ENCODE results near the gene TEP1. TPM values are rescaled to one million over a fixed set of nuclear protein-coding genes. Genes with fewer than 3 reads are reported as not detected.

The TEP1 gene
- total RNA-seq: 14.8 TPM
- 10 to 100 TPM; 12.2 to 18.5 (median 15.8) TPM for polyA plus RNA-seq (ENCODE audit: insufficient read depth in 1 of 8, insufficient read length in 8 of 8, low replicate concordance in 1 of 8)
- long read RNA-seq, donor 1: 0 reads
- long read RNA-seq, donor 2: 0 reads
- long read RNA-seq, donor 3: 0 reads
- long read RNA-seq, donor 4: 0 reads
- long read RNA-seq, donor 5: 0 reads
- long read RNA-seq, donor 6: 0 reads
- long read RNA-seq, donor 7: 0 reads
- long read RNA-seq, donor 8, partial matches to known transcripts: 0 of 1 reads
- long read RNA-seq, donor 8, other reads (novel, unspliced or antisense): 0 of 1 reads
- long read RNA-seq, donor 9, partial matches to known transcripts: 0 of 1 reads
- long read RNA-seq, donor 9, other reads (novel, unspliced or antisense): 0 of 1 reads
- long read RNA-seq, donor 10: 0 reads
- long read RNA-seq, donor 11, partial matches to known transcripts: 0 of 1 reads
- long read RNA-seq, donor 11, other reads (novel, unspliced or antisense): 0 of 1 reads

GRCh38 chr14:20412876-20413743 is at the start of gene TEP1:
TEP1 (minus strand) TSS chr14:20413501; CDS start chr14:20408439, 5,062 bp downstream.
- Histone ChIP-seq H3K9me3 (replicated peaks; ENCODE audit: control insufficient read depth, low read depth, low read length) (no peaks in the 10 kb centered on the region), H3K4me3 (ENCODE audit: low read length) (peak within 1 kb of the TSS; percentile 92), H3K27ac (ENCODE audit: low read length) (peak within 1 kb of the TSS; percentile 99), H3K27me3 (ENCODE audit: control insufficient read depth, insufficient read depth, low read length) (no peaks in the 10 kb centered on the region), H3K4me1 (ENCODE audit: control insufficient read depth, insufficient read depth, low read length) (peaks cover 11% of the 10 kb centered on the region), H3K36me3 (ENCODE audit: control insufficient read depth, insufficient read depth, low read length) (peaks cover 3% of the 10 kb centered on the region)
- under 1% methylated on average over 27 of the region's 43 CpGs for WGBS (ENCODE audit: insufficient coverage)
- peak; percentile 92 for DNase-seq

- Histone ChIP-seq H3K36me3 (ENCODE audit: control insufficient read depth, insufficient read depth, low read length) (peaks cover 39% of the 10 kb centered on the region), H3K4me1 (ENCODE audit: control insufficient read depth, insufficient read depth, low read length) (peaks cover 17% of the 10 kb centered on the region)
- WGBS (ENCODE audit: insufficient coverage): under 1% methylated on average over 64 of the region's 67 CpGs
Measured at GRCh38 chr14:20461225-20462141, 48.2 kb upstream of the TEP1 start, which contains the start of gene PIP4P1. PIP4P1 (minus strand) TSS chr14:20461434; CDS start chr14:20461325, 109 bp downstream.

GRCh38 chr14:20460458-20461224 is 47.3 kb upstream of the TEP1 start:
- Histone ChIP-seq H3K27me3 (ENCODE audit: control insufficient read depth, insufficient read depth, low read length) (peaks cover under 1% of the 10 kb centered on the region), H3K36me3 (ENCODE audit: control insufficient read depth, insufficient read depth, low read length) (peaks cover 42% of the 10 kb centered on the region), H3K4me1 (ENCODE audit: control insufficient read depth, insufficient read depth, low read length) (peaks cover 22% of the 10 kb centered on the region), H3K4me3 (ENCODE audit: low read length) (peak overlapping the region; percentile 86), H3K9me3 (replicated peaks; ENCODE audit: control insufficient read depth, low read depth, low read length) (no peaks in the 10 kb centered on the region), H3K27ac (ENCODE audit: low read length) (peak overlapping the region; percentile 89)
- 5% methylated on average over 24 of the region's 32 CpGs for WGBS (ENCODE audit: insufficient coverage)
- DNase-seq: peak; percentile 31

More at GRCh38 chr14:20461225-20462141, 48.2 kb upstream of the TEP1 start, which contains the start of gene PIP4P1:
- no peaks in the 10 kb centered on the region for H3K9me3 ChIP-seq (replicated peaks; ENCODE audit: control insufficient read depth, low read depth, low read length)
- peak within 1 kb of the TSS; percentile 86 for H3K4me3 ChIP-seq (ENCODE audit: low read length)
- DNase-seq: peak; percentile 100
- H3K27ac ChIP-seq (ENCODE audit: low read length): peak within 1 kb of the TSS; percentile 93
- H3K27me3 ChIP-seq (ENCODE audit: control insufficient read depth, insufficient read depth, low read length): peaks cover 3% of the 10 kb centered on the region

GRCh38 chr14:20458031-20458789 is 44.9 kb upstream of the TEP1 start:
- no peak for DNase-seq
- WGBS (ENCODE audit: insufficient coverage): 60% methylated on average over 3 of the region's 8 CpGs
- peaks cover 42% of the 10 kb centered on the region for H3K36me3 ChIP-seq (ENCODE audit: control insufficient read depth, insufficient read depth, low read length)
- no peaks in the 10 kb centered on the region for H3K9me3 ChIP-seq (replicated peaks; ENCODE audit: control insufficient read depth, low read depth, low read length)
- peaks cover 29% of the 10 kb centered on the region for H3K4me1 ChIP-seq (ENCODE audit: control insufficient read depth, insufficient read depth, low read length)
- H3K27ac ChIP-seq (ENCODE audit: low read length): no peak overlapping the region
- H3K4me3 ChIP-seq (ENCODE audit: low read length): no peak overlapping the region
- no peaks in the 10 kb centered on the region for H3K27me3 ChIP-seq (ENCODE audit: control insufficient read depth, insufficient read depth, low read length)

GRCh38 chr14:20456971-20457370 is 43.7 kb upstream of the TEP1 start:
- 96% methylated on average over 11 of the region's 13 CpGs for WGBS (ENCODE audit: insufficient coverage)

GRCh38 chr14:20455355-20456300 is 42.3 kb upstream of the TEP1 start:
- H3K36me3 ChIP-seq (ENCODE audit: control insufficient read depth, insufficient read depth, low read length): peaks cover 49% of the 10 kb centered on the region
- WGBS (ENCODE audit: insufficient coverage): 1% methylated on average over 28 of the region's 39 CpGs
- peaks cover 25% of the 10 kb centered on the region for H3K4me1 ChIP-seq (ENCODE audit: control insufficient read depth, insufficient read depth, low read length)
- no peak for DNase-seq
- peak overlapping the region; percentile 92 for H3K4me3 ChIP-seq (ENCODE audit: low read length)
- no peaks in the 10 kb centered on the region for H3K9me3 ChIP-seq (replicated peaks; ENCODE audit: control insufficient read depth, low read depth, low read length)
- peak overlapping the region; percentile 94 for H3K27ac ChIP-seq (ENCODE audit: low read length)
- H3K27me3 ChIP-seq (ENCODE audit: control insufficient read depth, insufficient read depth, low read length): no peaks in the 10 kb centered on the region

More at GRCh38 chr14:20456971-20457370, 43.7 kb upstream of the TEP1 start:
- H3K4me3 ChIP-seq (ENCODE audit: low read length): no peak overlapping the region
- no peaks in the 10 kb centered on the region for H3K9me3 ChIP-seq (replicated peaks; ENCODE audit: control insufficient read depth, low read depth, low read length)
- H3K4me1 ChIP-seq (ENCODE audit: control insufficient read depth, insufficient read depth, low read length): peaks cover 28% of the 10 kb centered on the region
- no peak for DNase-seq
- no peaks in the 10 kb centered on the region for H3K27me3 ChIP-seq (ENCODE audit: control insufficient read depth, insufficient read depth, low read length)
- peaks cover 45% of the 10 kb centered on the region for H3K36me3 ChIP-seq (ENCODE audit: control insufficient read depth, insufficient read depth, low read length)
- no peak overlapping the region for H3K27ac ChIP-seq (ENCODE audit: low read length)

GRCh38 chr14:20454516-20455354 is 41.4 kb upstream of the TEP1 start, which contains the start of the genes APEX1 and OSGEP:
APEX1 (plus strand) TSS chr14:20455226; CDS start chr14:20455646, 420 bp downstream.
OSGEP (minus strand) TSS chr14:20454812; CDS start chr14:20454683, 129 bp downstream.
- Histone ChIP-seq H3K27me3 (ENCODE audit: control insufficient read depth, insufficient read depth, low read length) (no peaks in the 10 kb centered on the region), H3K27ac (ENCODE audit: low read length) (peak within 1 kb of the TSS; percentile 94), H3K4me1 (ENCODE audit: control insufficient read depth, insufficient read depth, low read length) (peaks cover 16% of the 10 kb centered on the region), H3K9me3 (replicated peaks; ENCODE audit: control insufficient read depth, low read depth, low read length) (no peaks in the 10 kb centered on the region), H3K36me3 (ENCODE audit: control insufficient read depth, insufficient read depth, low read length) (peaks cover 51% of the 10 kb centered on the region), H3K4me3 (ENCODE audit: low read length) (peak within 1 kb of the TSS; percentile 92)
- DNase-seq: peak; percentile 99
- WGBS (ENCODE audit: insufficient coverage): under 1% methylated on average over 51 of the region's 56 CpGs
